ENCODE measurements around the gene HLA-DRB1. TPM values are rescaled to one million over a fixed set of nuclear protein-coding genes. Genes with fewer than 3 reads are reported as not detected.

The HLA-DRB1 gene
- polyA plus RNA-seq, 2 of the 4 experiments (the other 2 are of a cell fraction) = not detected

DNA sequence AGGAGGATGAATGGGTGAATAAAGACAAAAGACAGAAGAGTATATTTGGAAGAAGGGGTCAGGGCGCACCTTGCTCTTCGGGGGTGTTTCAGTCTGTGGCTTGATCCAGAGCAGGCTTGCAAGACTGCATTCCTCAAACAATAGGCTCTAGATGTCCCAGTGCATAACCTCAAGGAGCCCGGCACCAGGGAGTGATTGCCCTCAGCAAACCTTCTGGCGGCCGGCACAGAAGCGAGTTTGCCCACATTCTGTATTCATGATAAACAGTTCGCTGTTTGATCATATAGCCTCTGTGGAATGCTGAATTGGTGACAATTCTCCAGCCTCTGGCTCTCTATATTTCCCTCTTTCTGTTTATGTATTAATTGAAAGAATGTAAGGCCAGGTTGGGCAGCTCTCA is 29.9 kb downstream of the HLA-DRB1 start:
- FAIRE-seq (no peak), DNase-seq (ENCODE audit: low read depth in 1 of 2, low spot score in 1 of 2) (no peak), ATAC-seq (no peak)
- TF ChIP-seq HOXA7 (CRISPR knock-in tag; IDR thresholded peaks at IDR 0.05) (no peak), RARB (CRISPR knock-in tag; IDR thresholded peaks at IDR 0.05) (no peak), MAFK (IDR thresholded peaks at IDR 0.05; ENCODE audit: partially characterized antibody) (no peak), HOXB5 (CRISPR knock-in tag; IDR thresholded peaks at IDR 0.05) (no peak), BHLHE40 (IDR thresholded peaks at IDR 0.05; ENCODE audit: low read depth, low read length) (no peak), NFE2L2 (conservative IDR thresholded peaks at IDR 0.05; ENCODE audit: low read length) (no peak), GATA3 (IDR thresholded peaks at IDR 0.05; ENCODE audit: borderline replicate concordance) (no peak), PBX3 (IDR thresholded peaks at IDR 0.05) (no peak), KDM5A (IDR thresholded peaks at IDR 0.05) (no peak)
- H3K4me3 ChIP-seq = no peak overlapping the region
- H3K4me1 ChIP-seq = no peaks in the 10 kb centered on the region
- H3K4me2 ChIP-seq = no peak overlapping the region
- CTCF ChIA-PET = no interaction called here
- WGBS (ENCODE audit: missing lambda C conversion rate) = no CpG with 5 or more reads among the region's 7 CpGs
- no peaks in the 10 kb centered on the region for H3K9me3 ChIP-seq
- POLR2A ChIA-PET = no interaction called here
- no peak overlapping the region for H3K27ac ChIP-seq

DNA sequence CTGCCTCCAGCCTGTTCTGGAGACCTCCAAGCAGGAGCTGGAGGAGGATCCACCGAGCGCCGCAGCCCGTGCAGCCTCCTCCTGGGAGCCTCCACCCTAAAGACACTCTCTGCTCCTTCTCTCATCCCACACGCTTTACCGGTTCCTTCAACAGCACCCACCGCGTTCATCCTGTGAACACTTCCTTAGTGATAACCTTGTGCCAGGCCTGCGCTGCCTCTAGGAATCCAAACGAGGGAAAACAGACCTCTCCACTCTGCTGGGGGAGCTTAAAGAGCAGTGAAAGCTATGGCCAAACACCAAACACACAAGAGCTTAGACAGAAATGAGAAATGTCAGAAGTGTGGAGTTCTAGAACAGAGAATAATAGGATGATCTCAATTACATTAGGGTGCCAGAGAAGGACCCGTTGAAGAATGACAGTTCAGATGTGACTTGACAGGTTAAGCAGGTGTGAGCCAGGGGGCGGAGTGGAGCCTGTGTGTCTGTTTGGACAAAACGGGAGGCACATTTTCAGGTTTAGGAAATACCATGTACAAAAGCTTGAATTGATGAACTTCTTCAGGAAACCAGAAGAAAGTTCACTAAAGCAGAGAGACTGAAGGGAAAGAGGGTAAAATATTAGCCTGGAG is 31.1 kb downstream of the HLA-DRB1 start:
- H3K9me3 ChIP-seq = no peaks in the 10 kb centered on the region
- H3K4me3 ChIP-seq = no peak overlapping the region
- TF ChIP-seq FOSL2 (IDR thresholded peaks at IDR 0.05) (no peak), FOSL2 (CRISPR knock-in tag; IDR thresholded peaks at IDR 0.05) (no peak), TP53 (CRISPR knock-in tag; IDR thresholded peaks at IDR 0.05) (no peak), JUN (IDR thresholded peaks at IDR 0.05) (no peak), FOSB (CRISPR knock-in tag; IDR thresholded peaks at IDR 0.05) (no peak), CBX8 (IDR thresholded peaks at IDR 0.05) (no peak), ZSCAN20 (CRISPR knock-in tag; IDR thresholded peaks at IDR 0.05) (no peak), KDM5A (IDR thresholded peaks at IDR 0.05) (no peak), POLR2A (IDR thresholded peaks at IDR 0.05; ENCODE audit: low read length) (no peak)
- 16% methylated on average over 12 of the region's 13 CpGs for WGBS (ENCODE audit: missing lambda C conversion rate)
- ChIA-PET CTCF (no interaction called here), POLR2A (no interaction called here)
- FAIRE-seq = no peak
- H3K4me2 ChIP-seq = no peak overlapping the region
- H3K27ac ChIP-seq = no peak overlapping the region
- no peak for DNase-seq (ENCODE audit: low read depth in 1 of 2, low spot score in 1 of 2)
- ATAC-seq = 0 out of 6 replicates have a peak, but pooled peaks of 1 of the 2 experiments have one; percentile 43
- H3K4me1 ChIP-seq = no peaks in the 10 kb centered on the region

DNA sequence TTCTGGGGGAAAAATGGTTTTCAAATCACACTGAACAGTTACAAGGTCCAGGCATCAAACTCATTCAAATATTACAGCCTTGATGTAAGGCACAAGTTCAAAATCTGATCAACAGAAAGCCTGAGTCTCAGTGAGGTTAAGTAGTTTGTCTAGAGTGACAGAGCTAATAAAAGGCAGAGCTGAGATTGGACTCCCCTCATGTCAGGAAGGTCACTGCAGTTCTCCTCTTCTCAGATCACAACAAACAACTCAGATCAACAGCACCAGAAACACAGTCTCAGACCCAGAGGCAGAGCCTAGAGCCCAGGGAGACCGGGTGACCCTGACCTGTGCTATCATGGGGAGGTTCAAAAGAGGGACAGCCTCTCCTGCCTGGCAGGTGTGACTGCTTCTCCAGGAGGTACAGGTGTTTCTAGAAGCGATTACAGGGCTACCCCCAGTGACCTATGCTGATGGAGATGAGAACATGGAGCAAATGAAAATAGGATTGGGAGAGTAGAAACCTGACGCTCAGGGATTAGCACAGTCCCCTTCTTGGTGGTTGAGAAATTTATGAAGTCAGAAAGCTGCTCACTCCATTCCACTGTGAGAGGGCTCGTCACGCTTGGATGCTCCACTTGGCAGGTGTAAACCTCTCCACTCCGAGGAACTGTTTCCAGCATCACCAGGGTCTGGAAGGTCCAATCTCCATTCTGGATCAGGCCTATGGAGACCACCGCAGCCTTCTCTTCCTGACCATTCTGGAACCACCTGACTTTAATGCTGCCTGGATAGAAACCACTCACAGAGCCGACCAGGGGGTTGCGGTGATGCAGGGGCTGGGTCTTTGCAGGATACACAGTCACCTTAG is 35.3 kb downstream of the HLA-DRB1 start:
- DNase-seq (ENCODE audit: low read depth in 1 of 2, low spot score in 1 of 2) (no peak), ATAC-seq (no peak), FAIRE-seq (no peak)
- Histone ChIP-seq H3K4me1 (no peaks in the 10 kb centered on the region), H3K4me3 (no peak overlapping the region), H3K9me3 (no peaks in the 10 kb centered on the region), H3K4me2 (no peak overlapping the region), H3K27ac (no peak overlapping the region)
- 26% methylated on average over 4 of the region's 9 CpGs for WGBS (ENCODE audit: missing lambda C conversion rate)
- TF ChIP-seq CHD2 (IDR thresholded peaks at IDR 0.05; ENCODE audit: low read length, partially characterized antibody) = no peak
- ChIA-PET POLR2A (no interaction called here), CTCF (no interaction called here)

- FAIRE-seq = no peak
- no peak overlapping the region for H3K4me2 ChIP-seq
- CTCF ChIA-PET = interaction anchor here (0.6 kb wide), 1 partner anchor 792 kb away, joined by 3 read pairs; no protein-coding TSS in a partner anchor
- no peak for TF ChIP-seq RCOR1 (IDR thresholded peaks at IDR 0.05; ENCODE audit: low read depth, low read length)
- no peak for TF ChIP-seq HOXB13 (CRISPR knock-in tag; IDR thresholded peaks at IDR 0.05; ENCODE audit: low read depth)
- TF ChIP-seq, protein P1, sequence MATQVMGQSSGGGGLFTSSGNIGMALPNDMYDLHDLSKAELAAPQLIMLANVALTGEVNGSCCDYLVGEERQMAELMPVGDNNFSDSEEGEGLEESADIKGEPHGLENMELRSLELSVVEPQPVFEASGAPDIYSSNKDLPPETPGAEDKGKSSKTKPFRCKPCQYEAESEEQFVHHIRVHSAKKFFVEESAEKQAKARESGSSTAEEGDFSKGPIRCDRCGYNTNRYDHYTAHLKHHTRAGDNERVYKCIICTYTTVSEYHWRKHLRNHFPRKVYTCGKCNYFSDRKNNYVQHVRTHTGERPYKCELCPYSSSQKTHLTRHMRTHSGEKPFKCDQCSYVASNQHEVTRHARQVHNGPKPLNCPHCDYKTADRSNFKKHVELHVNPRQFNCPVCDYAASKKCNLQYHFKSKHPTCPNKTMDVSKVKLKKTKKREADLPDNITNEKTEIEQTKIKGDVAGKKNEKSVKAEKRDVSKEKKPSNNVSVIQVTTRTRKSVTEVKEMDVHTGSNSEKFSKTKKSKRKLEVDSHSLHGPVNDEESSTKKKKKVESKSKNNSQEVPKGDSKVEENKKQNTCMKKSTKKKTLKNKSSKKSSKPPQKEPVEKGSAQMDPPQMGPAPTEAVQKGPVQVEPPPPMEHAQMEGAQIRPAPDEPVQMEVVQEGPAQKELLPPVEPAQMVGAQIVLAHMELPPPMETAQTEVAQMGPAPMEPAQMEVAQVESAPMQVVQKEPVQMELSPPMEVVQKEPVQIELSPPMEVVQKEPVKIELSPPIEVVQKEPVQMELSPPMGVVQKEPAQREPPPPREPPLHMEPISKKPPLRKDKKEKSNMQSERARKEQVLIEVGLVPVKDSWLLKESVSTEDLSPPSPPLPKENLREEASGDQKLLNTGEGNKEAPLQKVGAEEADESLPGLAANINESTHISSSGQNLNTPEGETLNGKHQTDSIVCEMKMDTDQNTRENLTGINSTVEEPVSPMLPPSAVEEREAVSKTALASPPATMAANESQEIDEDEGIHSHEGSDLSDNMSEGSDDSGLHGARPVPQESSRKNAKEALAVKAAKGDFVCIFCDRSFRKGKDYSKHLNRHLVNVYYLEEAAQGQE (IDR thresholded peaks at IDR 0.05) = no peak
- TF ChIP-seq, protein P2, sequence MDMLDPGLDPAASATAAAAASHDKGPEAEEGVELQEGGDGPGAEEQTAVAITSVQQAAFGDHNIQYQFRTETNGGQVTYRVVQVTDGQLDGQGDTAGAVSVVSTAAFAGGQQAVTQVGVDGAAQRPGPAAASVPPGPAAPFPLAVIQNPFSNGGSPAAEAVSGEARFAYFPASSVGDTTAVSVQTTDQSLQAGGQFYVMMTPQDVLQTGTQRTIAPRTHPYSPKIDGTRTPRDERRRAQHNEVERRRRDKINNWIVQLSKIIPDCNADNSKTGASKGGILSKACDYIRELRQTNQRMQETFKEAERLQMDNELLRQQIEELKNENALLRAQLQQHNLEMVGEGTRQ (IDR thresholded peaks at IDR 0.05) = no peak
- no peak for TF ChIP-seq CBX2 (IDR thresholded peaks at IDR 0.05; ENCODE audit: borderline replicate concordance, low read depth)
- no peak for TF ChIP-seq BHLHE40 (IDR thresholded peaks at IDR 0.05; ENCODE audit: low read depth, low read length)
- TF ChIP-seq FOSB (CRISPR knock-in tag; IDR thresholded peaks at IDR 0.05) = no peak
- no peak for TF ChIP-seq RFX5 (IDR thresholded peaks at IDR 0.05)
- no peak for TF ChIP-seq ZFP36 (IDR thresholded peaks at IDR 0.05; ENCODE audit: borderline replicate concordance, partially characterized antibody)
- no peak for TF ChIP-seq SREBF2 (IDR thresholded peaks at IDR 0.05)
These were observed 36.5 kb downstream of the HLA-DRB1 start for GRCh38 chr6:32553037-32553742.

More at GRCh38 chr6:32553037-32553742, 36.5 kb downstream of the HLA-DRB1 start:
- POLR2A ChIA-PET = no interaction called here
- H3K27ac ChIP-seq = no peak overlapping the region
- DNase-seq (ENCODE audit: low read depth in 1 of 2, low spot score in 1 of 2) (no peak), ATAC-seq (no peak)
- no peak overlapping the region for H3K4me3 ChIP-seq
- H3K4me1 ChIP-seq = no peaks in the 10 kb centered on the region
- WGBS (ENCODE audit: missing lambda C conversion rate) = 10% methylated on average over 4 of the region's 5 CpGs
- no peaks in the 10 kb centered on the region for H3K9me3 ChIP-seq

All from A549 (cell line).